Gastroesophageal sphincter (tissue), 4 donors: ENCODE data around the gene PEA15. TPM values are rescaled to one million over a fixed set of nuclear protein-coding genes. Genes with fewer than 3 reads are reported as not detected.

ENCODE experiments used
- ATAC-seq: fragments of 150-250 bp; one replicate; pipeline ENCODE4 v1.9.1; 2016; ENCODE audit warnings: mild to moderate bottlenecking, moderate library complexity
- H3K27ac ChIP-seq, 4 donors: fragments of 200-600 bp; sonication (generic) in 3 of 4; 1 replicate in 3 of 4; 2 replicates in 1 of 4; pipeline ENCODE4 v1.5.1; 2016 to 2019
- H3K27me3 ChIP-seq: fragments of 200-600 bp; sonication (generic); one replicate; pipeline ENCODE4 v1.5.1; 2019
- H3K36me3 ChIP-seq, 2 donors: fragments of 200-600 bp; sonication (generic); one replicate each; pipeline ENCODE4 v1.5.1; 2019; ENCODE audit warnings: control low read depth in 1 of 2
- H3K4me1 ChIP-seq, 3 donors: fragments of 200-600 bp; sonication (generic); 1 replicate in 2 of 3; 2 replicates in 1 of 3; pipeline ENCODE4 v1.5.1; 2016 to 2019; ENCODE audit warnings: control low read depth in 2 of 3
- H3K4me3 ChIP-seq, 2 donors: fragments of 200-600 bp; sonication (generic); one replicate each; pipeline ENCODE4 v1.5.1; 2019; ENCODE audit warnings: mild to moderate bottlenecking in 1 of 2, moderate library complexity in 1 of 2
- H3K9me3 ChIP-seq, 3 donors: fragments of 200-600 bp; sonication (generic); one replicate each; pipeline ENCODE4 v1.5.1; 2017 to 2019; ENCODE audit warnings: control low read depth in 2 of 3
- CTCF ChIP-seq, 4 experiments: fragments of 200-600 bp in 2 of 4; fragments of 450-650 bp in 2 of 4; sonication (generic) in 1 of 4; IDR thresholded peaks; one replicate each; pipeline ENCODE4 v1.5.1; 2017 to 2019; ENCODE audit warnings: antibody characterized with exemption in 4 of 4, mild to moderate bottlenecking in 2 of 4, moderate library complexity in 2 of 4
- EP300 ChIP-seq: sonication (generic); formaldehyde crosslinking; IDR thresholded peaks from one replicate; pipeline ENCODE4 v1.6.1; 2017; ENCODE audit warnings: antibody characterized with exemption, mild to moderate bottlenecking
- POLR2A ChIP-seq, 2 donors: fragments of 450-650 bp; IDR thresholded peaks; one replicate each; pipeline ENCODE4 v1.6.1; 2017; ENCODE audit warnings: antibody characterized with exemption in 2 of 2, mild to moderate bottlenecking in 2 of 2, moderate library complexity in 1 of 2
- POLR2AphosphoS5 ChIP-seq: sonication (generic); formaldehyde crosslinking; IDR thresholded peaks from one replicate; pipeline ENCODE4 v1.6.1; 2017; ENCODE audit warnings: antibody characterized with exemption
- WGBS, 2 donors: methylation state at CpG; one replicate each; pipeline ENCODE4 v1.1.5; 2018; ENCODE audit warnings: low coverage in 1 of 2; 5-methylcytosine and 5-hydroxymethylcytosine counted together
- total RNA-seq, 4 donors: library from RNA; depleted of rRNA; stranded (reverse); fragments of >200 nt; gene quantifications; one replicate each; pipeline ENCODE4 v1.1.0, GENCODE V29; 2016

Gene PEA15
- total RNA-seq, 4 donors from 2014 or later, result 94.6 to 325 (median 164) TPM

GRCh38 chr1:160214481-160215140 lies 9.4 kb downstream of the PEA15 start:
- H3K27me3 ChIP-seq, result no peaks in the 10 kb centered on the region
- H3K4me3 ChIP-seq, result no peak overlapping the region
- WGBS, 2 donors, result 61 to 91% methylated on average over 1 to 3 of the region's 3 CpGs
- no peak for ATAC-seq
- no peak overlapping the region for H3K27ac ChIP-seq
- no peaks in the 10 kb centered on the region for H3K9me3 ChIP-seq
- H3K4me1 ChIP-seq, result peaks cover 16 to 51% (median 34%) of the 10 kb centered on the region in 3 donors
- TF ChIP-seq EP300, result no peak
- no peak for TF ChIP-seq CTCF (IDR thresholded peaks at IDR 0.05)
- TF ChIP-seq POLR2AphosphoS5, result no peak
- no peak for TF ChIP-seq POLR2A (IDR thresholded peaks at IDR 0.05)
- peaks cover 0 to 90% of the 10 kb centered on the region in 2 donors for H3K36me3 ChIP-seq

GRCh38 chr1:160216301-160216700 lies 11.1 kb downstream of the PEA15 start:
- TF ChIP-seq EP300 (no peak), CTCF (IDR thresholded peaks at IDR 0.05) (no peak), POLR2AphosphoS5 (no peak), POLR2A (IDR thresholded peaks at IDR 0.05) (no peak)
- Histone ChIP-seq H3K27me3 (no peaks in the 10 kb centered on the region), H3K9me3 (no peaks in the 10 kb centered on the region), H3K4me3 (no peak overlapping the region), H3K36me3 (peaks cover 4 to 99% of the 10 kb centered on the region in 2 donors), H3K27ac (peak overlapping the region in 1 of 4 donors; percentile 79), H3K4me1 (peaks cover 6 to 47% (median 25%) of the 10 kb centered on the region in 3 donors)
- no peak for ATAC-seq

- TF ChIP-seq POLR2AphosphoS5 (no peak), CTCF (IDR thresholded peaks at IDR 0.05) (no peak), POLR2A (IDR thresholded peaks at IDR 0.05) (no peak), EP300 (no peak)
- no peak for ATAC-seq
- Histone ChIP-seq H3K4me1 (peaks cover 6 to 44% (median 25%) of the 10 kb centered on the region in 3 donors), H3K27ac (peak overlapping the region; percentile 14 to 79 (median 75)), H3K36me3 (peaks cover 4 to 99% of the 10 kb centered on the region in 2 donors), H3K9me3 (no peaks in the 10 kb centered on the region), H3K4me3 (no peak overlapping the region), H3K27me3 (no peaks in the 10 kb centered on the region)
- WGBS, 2 donors, result 32 to 38% methylated on average over 3 to 6 of the region's 10 CpGs
These were observed 12.4 kb downstream of the PEA15 start for GRCh38 chr1:160217481-160218051.

- Histone ChIP-seq H3K36me3 (peaks cover 9 to 99% of the 10 kb centered on the region in 2 donors), H3K4me1 (peaks cover 6 to 44% (median 25%) of the 10 kb centered on the region in 3 donors), H3K9me3 (no peaks in the 10 kb centered on the region), H3K27ac (peak overlapping the region; percentile 18 to 79 (median 75)), H3K27me3 (no peaks in the 10 kb centered on the region), H3K4me3 (no peak overlapping the region)
- TF ChIP-seq POLR2AphosphoS5, result no peak
- peak; percentile 58 to 82 (median 77) for TF ChIP-seq CTCF (IDR thresholded peaks at IDR 0.05)
- no peak for TF ChIP-seq POLR2A (IDR thresholded peaks at IDR 0.05)
- no peak for TF ChIP-seq EP300
- 45% methylated on average over 2 of the region's 4 CpGs; no CpG with 5 or more reads in 1 of the 2 donors for WGBS, 2 donors
- peak; percentile 79 for ATAC-seq
These were observed 14.1 kb downstream of the PEA15 start for GRCh38 chr1:160219062-160219929.
